D341Med (cell line): ENCODE data around the gene NFYA.

ENCODE experiments used
- DNase-seq: peaks from one replicate; pipeline ENCODE4 v3.0.0; 2012; ENCODE audit warnings: low spot score

NFYA gene

GRCh38 chr6:41047306-41047705, 25.5 kb upstream of the NFYA start:
- no peak for DNase-seq

GRCh38 chr6:41047745-41048732, 24.7 kb upstream of the NFYA start:
- DNase-seq, result peak; percentile 4

GRCh38 chr6:41049521-41049920, 23.3 kb upstream of the NFYA start:
- DNase-seq, result peak; percentile 7

GRCh38 chr6:41049955-41050354, 22.8 kb upstream of the NFYA start:
- DNase-seq, result no peak

- DNase-seq, result no peak
Observed at GRCh38 chr6:41050536-41050935, 22.2 kb upstream of the NFYA start.

GRCh38 chr6:41051873-41052272, 20.9 kb upstream of the NFYA start:
- no peak for DNase-seq

DNA sequence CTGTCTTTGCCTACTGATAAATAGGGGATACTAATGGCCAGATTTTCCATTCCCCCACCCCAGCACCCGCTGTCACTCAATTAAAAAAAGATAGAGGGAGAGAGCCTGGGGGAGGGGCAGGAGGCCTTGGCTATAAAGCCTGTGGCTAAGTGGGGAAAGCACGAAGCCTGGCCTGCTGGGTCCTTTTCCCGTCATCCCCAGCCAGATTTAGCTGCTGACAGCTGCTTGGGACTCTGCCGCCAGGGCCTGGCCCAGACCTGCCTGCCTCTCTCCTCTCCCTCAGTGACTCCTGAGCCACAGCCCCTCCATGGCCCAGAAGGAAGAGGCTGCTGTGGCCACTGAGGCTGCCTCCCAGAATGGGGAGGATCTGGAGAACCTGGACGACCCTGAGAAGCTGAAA, 19.7 kb upstream of the NFYA start, which contains the start of gene APOBEC2:
Gene APOBEC2, plus strand, starts transcription at position 162 of the 400 bp plus-strand sequence. Its CDS starts 146 bp downstream, at position 308.
- DNase-seq, result no peak

DNA sequence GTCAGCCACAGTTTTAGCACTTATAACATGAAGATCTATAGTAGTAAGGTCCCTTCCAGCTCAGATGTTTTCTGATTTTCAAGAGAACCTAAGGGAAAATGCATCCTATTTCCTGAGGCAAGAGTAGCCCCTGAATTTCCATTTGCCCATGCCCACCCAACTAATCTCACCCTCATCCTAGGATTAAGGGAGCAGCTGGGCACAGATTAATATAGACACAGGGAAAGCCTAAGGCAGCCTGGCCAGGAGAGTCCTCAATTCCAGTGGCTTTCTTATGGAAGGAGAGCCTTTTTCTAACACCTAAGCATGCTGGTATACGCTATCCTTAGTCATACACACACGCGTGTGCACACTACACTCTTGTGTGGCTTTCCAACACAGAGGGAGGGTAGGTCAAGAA, 18.3 kb upstream of the NFYA start:
- no peak for DNase-seq

DNA sequence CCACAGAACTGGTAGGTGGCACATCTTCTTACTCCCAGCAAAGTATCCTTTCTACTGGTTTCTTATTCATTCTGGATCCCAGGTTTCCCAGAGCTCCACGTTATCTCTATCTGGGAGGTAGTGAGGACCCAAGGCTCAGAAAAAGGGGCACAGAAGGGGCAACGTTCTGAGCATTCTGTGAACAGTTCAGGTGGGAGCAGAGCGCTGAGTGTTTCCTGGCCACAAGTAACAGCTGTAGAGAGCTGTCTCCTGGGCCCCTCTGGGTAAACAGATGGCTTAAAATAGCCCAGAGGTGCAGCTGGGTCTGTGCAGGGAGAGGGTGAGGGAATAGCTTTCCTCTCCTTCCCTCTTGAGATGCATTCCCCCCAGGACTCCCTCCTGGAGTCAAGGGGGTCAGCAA, 17.6 kb upstream of the NFYA start:
- DNase-seq, result no peak

GRCh38 chr6:41056768-41057490, 15.8 kb upstream of the NFYA start:
- DNase-seq, result no peak

DNA sequence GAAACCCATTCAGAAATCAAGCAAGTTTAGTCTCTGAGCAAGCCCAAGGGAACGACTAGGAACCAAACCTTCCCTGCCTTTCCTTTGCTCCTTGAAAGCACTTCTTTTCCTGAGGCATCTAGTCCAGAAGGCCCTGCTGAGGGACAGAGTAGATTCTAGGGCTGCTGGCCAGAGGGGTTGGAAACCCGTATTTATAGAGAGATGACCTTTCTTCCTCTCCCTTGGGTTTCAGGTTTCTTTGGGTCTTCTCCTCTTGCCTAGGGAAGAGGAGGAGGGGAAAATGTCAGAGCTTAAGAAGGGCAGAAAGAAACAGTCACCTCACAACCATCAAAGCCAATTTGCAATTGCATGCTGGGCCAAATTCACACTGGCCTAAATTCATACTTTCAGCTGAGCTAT, 14.0 kb upstream of the NFYA start:
- DNase-seq, result no peak

DNA sequence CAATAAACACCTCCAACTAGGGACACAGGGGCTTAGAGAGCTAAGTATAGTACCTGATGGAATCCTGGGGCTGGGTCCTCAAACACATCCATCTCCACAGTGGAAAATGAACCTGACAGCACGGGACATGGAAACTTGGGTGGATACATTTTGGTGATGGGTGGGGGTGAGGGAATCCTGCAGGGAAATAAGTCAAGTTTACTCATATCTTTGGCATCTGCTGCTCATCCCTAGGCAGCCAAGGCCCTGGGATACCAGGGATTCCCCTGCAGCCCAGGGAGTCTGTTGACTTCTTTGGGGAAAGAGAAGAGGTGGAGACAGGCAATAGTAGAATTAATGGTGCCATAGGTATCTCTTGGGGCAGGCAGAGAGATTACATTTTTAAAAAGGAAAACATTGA, 13.2 kb upstream of the NFYA start:
- no peak for DNase-seq

- no peak for DNase-seq
Observed at GRCh38 chr6:41061196-41061726, 11.5 kb upstream of the NFYA start.

DNA sequence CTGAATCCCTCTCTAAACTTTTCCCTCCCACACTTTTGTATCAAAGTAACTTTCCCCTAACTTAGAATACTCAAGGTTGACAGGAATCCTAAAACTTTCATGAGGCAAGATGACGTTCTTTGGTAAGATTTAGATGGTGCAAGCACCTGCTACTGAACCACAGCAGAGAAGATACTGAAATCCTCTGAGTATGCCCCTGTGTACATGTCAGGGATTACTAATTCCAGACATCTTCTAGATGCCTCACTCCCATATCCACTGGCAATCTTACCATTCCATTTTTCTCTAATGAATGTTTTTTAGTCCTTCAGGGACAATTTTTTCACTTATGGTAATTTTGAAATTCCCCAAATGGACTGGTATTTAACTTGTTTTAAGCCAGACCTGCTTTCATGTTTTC, 10.7 kb upstream of the NFYA start:
- no peak for DNase-seq

DNA sequence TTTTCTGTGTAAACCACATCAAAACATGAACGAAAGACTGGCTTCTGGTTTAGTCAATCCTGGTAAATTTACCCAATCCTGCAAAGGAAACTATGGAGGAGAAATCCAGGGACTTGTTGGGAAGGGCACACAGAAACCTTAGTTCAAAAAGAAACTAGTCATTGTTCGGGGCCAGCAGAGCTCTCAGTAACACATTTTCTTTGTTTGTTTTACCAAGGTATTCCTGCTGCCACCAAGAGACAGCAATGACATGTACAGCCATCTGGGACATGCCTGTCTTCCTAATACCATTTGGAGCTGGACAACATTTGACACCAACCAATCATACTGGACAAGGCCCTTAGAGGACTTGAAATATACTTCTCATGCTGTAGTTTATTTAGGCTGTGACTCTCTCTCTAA, 8.9 kb upstream of the NFYA start:
- DNase-seq, result no peak

DNA sequence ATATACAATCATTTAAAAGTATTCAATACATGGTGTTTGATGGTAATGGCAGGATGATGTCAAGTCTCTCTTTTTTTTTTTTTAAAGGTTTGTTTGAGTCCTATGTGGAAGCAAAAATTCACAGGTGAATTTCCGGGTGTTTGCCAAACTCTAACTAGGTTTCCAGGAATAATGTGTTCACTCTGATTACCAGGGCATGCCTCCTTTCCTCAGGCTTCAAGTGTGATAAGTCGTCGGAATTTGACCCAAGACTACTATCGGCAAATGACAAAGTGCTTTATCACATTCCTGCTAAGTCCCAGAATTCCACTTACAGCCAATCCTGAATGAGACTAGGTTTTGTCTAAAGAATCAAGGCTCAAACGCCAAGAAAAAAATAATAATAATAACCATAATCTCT, 7.9 kb upstream of the NFYA start:
- DNase-seq, result no peak

- DNase-seq, result no peak
Observed at GRCh38 chr6:41065550-41066026, 7.2 kb upstream of the NFYA start.

- peak; percentile 56 for DNase-seq
Observed at GRCh38 chr6:41066867-41067304, 5.9 kb upstream of the NFYA start.

DNA sequence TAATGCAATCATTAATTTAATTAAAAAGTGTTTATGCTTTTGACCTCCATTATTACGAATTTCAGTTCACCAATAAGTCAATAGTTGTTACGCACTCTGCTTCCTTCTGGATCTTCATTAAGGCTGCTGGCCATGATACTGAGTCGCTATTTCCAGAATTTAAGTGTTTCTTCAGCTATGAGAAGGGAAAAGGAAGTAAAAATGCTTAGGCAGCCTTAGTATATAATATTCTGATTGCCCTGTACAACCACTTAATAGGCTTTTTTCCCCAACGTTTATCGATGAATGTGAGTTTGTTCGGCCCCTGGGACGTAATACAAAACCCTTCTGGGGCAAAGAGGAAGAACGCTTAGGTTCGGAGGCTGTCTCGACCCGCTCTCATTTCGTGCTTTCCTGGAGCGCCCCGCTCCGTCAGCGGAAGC, 1.3 kb upstream of the NFYA start:
- no peak for DNase-seq

- DNase-seq, result peak; percentile 91
Observed at GRCh38 chr6:41071923-41072835, 595 bp upstream of the NFYA start, which contains the start of gene OARD1. TSS of gene OARD1 (minus strand) at chr6:41072356. CDS start at chr6:41071634, 722 bp downstream.

- DNase-seq, result peak; percentile 88
Observed at GRCh38 chr6:41073203-41073967, 611 bp downstream of the NFYA start.
